ENCODE results near the gene HNRNPM. TPM values are rescaled to one million over a fixed set of nuclear protein-coding genes. Genes with fewer than 3 reads are reported as not detected.

Gene HNRNPM
- total RNA-seq, 1 experiment from 2014 or later, result 468 TPM

DNA sequence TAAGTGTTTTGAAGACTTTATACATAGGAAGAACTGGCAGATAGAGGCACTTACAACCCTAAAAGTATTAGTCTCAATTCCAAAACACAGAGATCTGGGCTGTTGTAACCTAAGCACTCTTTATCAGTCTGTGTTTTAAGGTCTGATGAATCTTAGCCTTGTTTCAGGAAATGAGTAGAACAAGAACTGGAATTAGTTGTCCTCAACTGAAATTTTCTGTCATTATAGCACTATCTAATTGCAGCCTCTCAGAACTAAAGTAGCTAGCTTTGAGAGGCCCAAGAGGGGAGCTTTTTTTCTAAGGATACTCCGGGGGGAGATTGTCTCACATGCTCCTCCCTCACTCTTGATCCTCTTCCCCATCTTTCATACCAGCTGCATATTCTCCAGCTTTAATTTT lies 13.1 kb downstream of the HNRNPM start:
- H3K27ac ChIP-seq (ENCODE audit: insufficient read length, low read depth, low read length), result no peak overlapping the region
- Mint-ChIP-seq H3K27ac (0 out of 7 replicates have a peak overlapping the region, but pooled peaks of 1 of the 3 experiments have one; percentile 88), H3K4me1 (peaks cover 75 to 82% of the 10 kb centered on the region in 2 experiments), H3K27me3 (ENCODE audit: low read depth) (no peaks in the 10 kb centered on the region), H3K4me3 (no peak overlapping the region), H3K36me3 (ENCODE audit: insufficient read depth in 1 of 3, low read depth in 3 of 3) (peaks cover 23 to 68% (median 62%) of the 10 kb centered on the region in 3 experiments; a peak in 6 of 7 replicates), H3K9me3 (no peaks in the 10 kb centered on the region)
- H3K56ac ChIP-seq (ENCODE audit: insufficient read length, low read depth, low read length), result no peak overlapping the region
- H3K23ac ChIP-seq (ENCODE audit: insufficient read length, low read depth, low read length), result no peak overlapping the region
- H3K4me1 ChIP-seq (ENCODE audit: insufficient read depth, low read length), result peaks cover 2% of the 10 kb centered on the region; the same call in 1 of the 2 replicates
- H3K14ac ChIP-seq (ENCODE audit: insufficient read depth, low read length), result no peak overlapping the region
- TF ChIP-seq, protein P1, sequence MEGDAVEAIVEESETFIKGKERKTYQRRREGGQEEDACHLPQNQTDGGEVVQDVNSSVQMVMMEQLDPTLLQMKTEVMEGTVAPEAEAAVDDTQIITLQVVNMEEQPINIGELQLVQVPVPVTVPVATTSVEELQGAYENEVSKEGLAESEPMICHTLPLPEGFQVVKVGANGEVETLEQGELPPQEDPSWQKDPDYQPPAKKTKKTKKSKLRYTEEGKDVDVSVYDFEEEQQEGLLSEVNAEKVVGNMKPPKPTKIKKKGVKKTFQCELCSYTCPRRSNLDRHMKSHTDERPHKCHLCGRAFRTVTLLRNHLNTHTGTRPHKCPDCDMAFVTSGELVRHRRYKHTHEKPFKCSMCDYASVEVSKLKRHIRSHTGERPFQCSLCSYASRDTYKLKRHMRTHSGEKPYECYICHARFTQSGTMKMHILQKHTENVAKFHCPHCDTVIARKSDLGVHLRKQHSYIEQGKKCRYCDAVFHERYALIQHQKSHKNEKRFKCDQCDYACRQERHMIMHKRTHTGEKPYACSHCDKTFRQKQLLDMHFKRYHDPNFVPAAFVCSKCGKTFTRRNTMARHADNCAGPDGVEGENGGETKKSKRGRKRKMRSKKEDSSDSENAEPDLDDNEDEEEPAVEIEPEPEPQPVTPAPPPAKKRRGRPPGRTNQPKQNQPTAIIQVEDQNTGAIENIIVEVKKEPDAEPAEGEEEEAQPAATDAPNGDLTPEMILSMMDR (conservative IDR thresholded peaks at IDR 0.05), result no peak
- no peaks in the 10 kb centered on the region for H3K23me2 ChIP-seq (ENCODE audit: insufficient read length, low read depth, low read length, poor library complexity, severe bottlenecking)
- H3T11ph ChIP-seq (ENCODE audit: low read length), result no peak overlapping the region
- peaks cover 90% of the 10 kb centered on the region for H3K79me2 ChIP-seq (ENCODE audit: insufficient read depth, low read length)
- H2BK5ac ChIP-seq (ENCODE audit: insufficient read length, low read length), result no peak overlapping the region
- H3K4ac ChIP-seq (ENCODE audit: low read depth, low read length), result no peak overlapping the region
- peaks cover 7% of the 10 kb centered on the region for H3K79me1 ChIP-seq (ENCODE audit: insufficient read depth, low read depth, low read length, poor library complexity, severe bottlenecking)
- H2BK12ac ChIP-seq (ENCODE audit: insufficient read length, low read depth, low read length), result no peak overlapping the region
- no peak overlapping the region for H4K8ac ChIP-seq (replicated peaks; ENCODE audit: insufficient read length, low read depth, low read length)
- H4K20me1 ChIP-seq (ENCODE audit: control insufficient read depth, insufficient read depth, insufficient read length), result no peaks in the 10 kb centered on the region
- H4K5ac ChIP-seq (ENCODE audit: insufficient read length, low read depth, low read length), result no peak overlapping the region
- H2BK15ac ChIP-seq (ENCODE audit: low read depth, low read length), result no peak overlapping the region
- no peaks in the 10 kb centered on the region for H3K27me3 ChIP-seq (ENCODE audit: insufficient read depth, low read length)
- H2BK120ac ChIP-seq (ENCODE audit: low read depth, low read length, poor library complexity, severe bottlenecking), result no peak overlapping the region
- DNase-seq, result no peak
- no peak overlapping the region for H3K4me2 ChIP-seq (ENCODE audit: insufficient read depth, insufficient read length, low read length)
- H4K91ac ChIP-seq (ENCODE audit: insufficient read length, low read depth, low read length), result no peak overlapping the region
- no peak overlapping the region for H2BK20ac ChIP-seq (ENCODE audit: low read depth, low read length, poor library complexity, severe bottlenecking)
- no peak overlapping the region for H3K18ac ChIP-seq (ENCODE audit: insufficient read length, low read depth, low read length)
- H2AFZ ChIP-seq (ENCODE audit: low read length), result no peak overlapping the region
- no peaks in the 10 kb centered on the region for H3K9me3 ChIP-seq (ENCODE audit: control insufficient read depth, low read depth, low read length)
- no peak overlapping the region for H2AK5ac ChIP-seq (ENCODE audit: insufficient read length, low read length)
- WGBS (ENCODE audit: extremely low coverage, insufficient read length, low lambda C conversion rate), result no CpG with 5 or more reads among the region's 1 CpG
- no peak overlapping the region for H3K9ac ChIP-seq (ENCODE audit: extremely low read depth, insufficient read length, low read length)

Data from H9 (cell line).